DMS53 treated with DMSO at 0.1 percent for 48 hours (cell line): ENCODE results near the gene UBA52.
"Not testable (repeated sequence)": the region's sequence is repeated elsewhere in the genome, so short reads cannot be mapped to it uniquely, and the experiment has no call there.

ENCODE experiments used
- DNase-seq: peaks from one replicate; lab custom pipeline; 2025; ENCODE audit not compliant: unreplicated experiment; lab: John Stamatoyannopoulos, UW

Gene UBA52

GRCh38 chr19:18591735-18592385, 20.2 kb downstream of the UBA52 start:
- no peak for DNase-seq

GRCh38 chr19:18592732-18593131, 21.1 kb downstream of the UBA52 start:
- DNase-seq, result not testable (repeated sequence)

- DNase-seq, result no peak
Observed at GRCh38 chr19:18593367-18594095, 21.9 kb downstream of the UBA52 start.

- peak; percentile 44 for DNase-seq
Observed at GRCh38 chr19:18594096-18594823, 22.6 kb downstream of the UBA52 start.

- no peak for DNase-seq
Observed at GRCh38 chr19:18594824-18595373, 23.2 kb downstream of the UBA52 start.

- DNase-seq, result no peak
Observed at GRCh38 chr19:18595475-18595874, 23.8 kb downstream of the UBA52 start.

GRCh38 chr19:18596752-18597157, 25.1 kb downstream of the UBA52 start:
- DNase-seq, result peak; percentile 30

- DNase-seq, result no peak
Observed at GRCh38 chr19:18597809-18598660, 26.4 kb downstream of the UBA52 start.

- no peak for DNase-seq
Observed at GRCh38 chr19:18599485-18599884, 27.8 kb downstream of the UBA52 start.

- not testable (repeated sequence) for DNase-seq
Observed at GRCh38 chr19:18600692-18601397, 29.2 kb downstream of the UBA52 start.

GRCh38 chr19:18601875-18602274, 30.2 kb downstream of the UBA52 start:
- no peak for DNase-seq

GRCh38 chr19:18603255-18603957, 31.7 kb downstream of the UBA52 start:
- DNase-seq, result no peak

- no peak for DNase-seq
Observed at GRCh38 chr19:18603958-18604819, 32.5 kb downstream of the UBA52 start.

- no peak for DNase-seq
Observed at GRCh38 chr19:18604820-18605159, 33.1 kb downstream of the UBA52 start.

- no peak for DNase-seq
Observed at GRCh38 chr19:18605196-18605545, 33.5 kb downstream of the UBA52 start.

- DNase-seq, result no peak
Observed at GRCh38 chr19:18605546-18606280, 34.1 kb downstream of the UBA52 start.

GRCh38 chr19:18606281-18607225, 34.9 kb downstream of the UBA52 start, which contains the start of gene CRLF1:
Gene CRLF1, minus strand, starts transcription at chr19:18606799. Its CDS starts 143 bp downstream, at chr19:18606656.
- no peak for DNase-seq
